Cerebellar cortex (tissue), 1 donor: ENCODE measurements around the gene TRIM44.
A peak's percentile ranks its signal among the peaks of the same experiment; 100 is the strongest.
"Not testable (repeated sequence)": the region's sequence is repeated elsewhere in the genome, so short reads cannot be mapped to it uniquely, and the experiment has no call there.

ENCODE experiments used
- DNase-seq: peaks from one replicate; pipeline ENCODE4 v3.0.0-alpha.2; 2015; ENCODE audit warnings: low spot score

Gene TRIM44

GRCh38 chr11:35855671-35856070, 193.1 kb downstream of the TRIM44 start:
- peak; percentile 64 for DNase-seq

GRCh38 chr11:35856259-35856658, 193.7 kb downstream of the TRIM44 start:
- DNase-seq, result no peak

DNA sequence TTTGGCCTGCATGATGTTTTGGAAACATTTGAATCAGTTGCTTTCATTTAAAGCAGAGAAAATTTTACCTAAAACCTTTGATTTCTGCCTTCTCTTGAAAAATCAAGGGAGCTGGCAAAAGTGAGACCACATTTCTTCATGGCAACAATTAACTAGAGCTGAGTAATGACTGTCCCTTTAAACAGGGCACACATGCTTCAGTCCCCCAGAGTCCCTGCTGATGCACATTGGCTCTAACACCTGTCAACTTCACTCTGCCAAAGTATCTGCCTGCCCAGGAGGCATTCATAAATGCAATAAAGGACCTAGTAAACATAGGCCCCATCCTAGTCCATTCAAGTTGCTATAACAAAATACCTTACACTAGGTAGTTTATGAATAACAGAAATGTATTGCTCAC, 194.2 kb downstream of the TRIM44 start:
- peak; percentile 94 for DNase-seq

GRCh38 chr11:35857922-35858321, 195.3 kb downstream of the TRIM44 start:
- no peak for DNase-seq

GRCh38 chr11:35859301-35859700, 196.7 kb downstream of the TRIM44 start:
- DNase-seq, result no peak

- not testable (repeated sequence) for DNase-seq
Observed at GRCh38 chr11:35860194-35860593, 197.6 kb downstream of the TRIM44 start.

DNA sequence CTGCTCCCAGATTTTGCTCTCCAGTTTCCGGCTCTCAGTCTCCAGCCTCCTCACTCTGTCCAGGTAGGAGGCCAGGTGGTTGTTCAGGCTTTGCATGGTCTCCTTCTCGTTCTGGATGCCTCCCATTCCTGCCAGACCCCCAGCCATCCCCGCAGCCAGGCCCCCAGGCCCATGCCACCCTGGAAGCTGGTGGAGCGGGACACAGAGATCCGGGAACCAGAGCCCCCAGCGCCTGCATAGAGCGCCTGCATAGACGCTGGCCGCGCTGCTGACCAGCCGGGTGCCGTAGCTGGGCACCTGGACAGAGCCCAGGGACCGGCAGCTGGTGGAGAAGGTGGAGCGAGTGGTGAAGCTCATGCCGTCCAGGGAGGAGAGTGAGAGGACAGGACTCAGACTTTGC, 198.6 kb downstream of the TRIM44 start:
- no peak for DNase-seq

DNA sequence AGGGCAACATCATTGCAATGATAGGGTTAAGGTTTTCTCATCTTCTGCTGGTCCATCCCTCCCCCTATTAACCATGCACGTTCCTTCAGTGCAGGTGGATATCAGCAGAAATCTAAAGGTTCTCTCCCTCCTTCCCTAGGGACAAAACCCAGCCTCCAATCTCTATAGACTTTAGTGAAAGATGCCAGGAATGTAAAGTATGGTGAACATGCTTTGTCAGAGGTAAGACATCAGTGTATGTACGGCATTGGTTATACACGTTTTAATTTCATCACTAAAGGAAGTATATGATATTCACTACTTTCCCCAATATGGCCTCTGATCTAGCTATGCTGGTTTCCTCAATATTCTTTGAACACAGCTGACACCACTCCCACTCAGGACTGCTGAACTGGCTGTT, 200.1 kb downstream of the TRIM44 start:
- no peak for DNase-seq

- DNase-seq, result no peak
Observed at GRCh38 chr11:35864131-35864530, 201.6 kb downstream of the TRIM44 start.

- no peak for DNase-seq
Observed at GRCh38 chr11:35866601-35867000, 204.0 kb downstream of the TRIM44 start.
